Right forelimb (tissue), 1 donor: ENCODE results near the gene SLC6A8.
"Not testable (repeated sequence)": the region's sequence is repeated elsewhere in the genome, so short reads cannot be mapped to it uniquely, and the experiment has no call there.

Experiments
- DNase-seq: peaks from one replicate; pipeline ENCODE4 v3.0.0-alpha.2; 2018

Gene SLC6A8

DNA sequence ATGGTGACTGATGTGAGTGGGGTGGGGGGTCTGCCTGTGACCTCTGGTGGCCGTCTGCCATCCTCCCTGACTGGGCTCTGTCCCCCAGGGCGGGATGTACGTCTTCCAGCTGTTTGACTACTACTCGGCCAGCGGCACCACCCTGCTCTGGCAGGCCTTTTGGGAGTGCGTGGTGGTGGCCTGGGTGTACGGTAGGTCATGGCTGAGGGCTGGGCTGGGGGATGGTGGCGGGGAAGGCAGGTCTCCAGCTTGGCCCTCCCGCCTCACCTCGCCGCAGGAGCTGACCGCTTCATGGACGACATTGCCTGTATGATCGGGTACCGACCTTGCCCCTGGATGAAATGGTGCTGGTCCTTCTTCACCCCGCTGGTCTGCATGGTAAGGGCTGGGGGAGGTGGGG lies 6.5 kb downstream of the SLC6A8 start:
- not testable (repeated sequence) for DNase-seq

DNA sequence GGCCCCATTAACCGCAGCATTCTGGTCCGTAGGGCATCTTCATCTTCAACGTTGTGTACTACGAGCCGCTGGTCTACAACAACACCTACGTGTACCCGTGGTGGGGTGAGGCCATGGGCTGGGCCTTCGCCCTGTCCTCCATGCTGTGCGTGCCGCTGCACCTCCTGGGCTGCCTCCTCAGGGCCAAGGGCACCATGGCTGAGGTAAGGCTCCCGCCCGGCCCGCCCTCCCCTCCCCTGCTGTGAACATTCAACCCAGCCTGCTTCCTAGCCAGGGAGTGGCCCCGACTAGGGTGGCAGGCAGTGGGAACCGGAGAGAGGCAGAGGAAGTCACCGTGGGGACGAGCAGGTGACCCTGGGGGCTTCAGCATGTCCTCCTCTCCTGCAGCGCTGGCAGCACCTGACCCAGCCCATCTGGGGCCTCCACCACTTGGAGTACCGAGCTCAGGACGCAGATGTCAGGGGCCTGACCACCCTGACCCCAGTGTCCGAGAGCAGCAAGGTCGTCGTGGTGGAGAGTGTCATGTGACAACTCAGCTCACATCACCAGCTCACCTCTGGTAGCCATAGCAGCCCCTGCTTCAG lies 7.1 kb downstream of the SLC6A8 start:
- DNase-seq = no peak

DNA sequence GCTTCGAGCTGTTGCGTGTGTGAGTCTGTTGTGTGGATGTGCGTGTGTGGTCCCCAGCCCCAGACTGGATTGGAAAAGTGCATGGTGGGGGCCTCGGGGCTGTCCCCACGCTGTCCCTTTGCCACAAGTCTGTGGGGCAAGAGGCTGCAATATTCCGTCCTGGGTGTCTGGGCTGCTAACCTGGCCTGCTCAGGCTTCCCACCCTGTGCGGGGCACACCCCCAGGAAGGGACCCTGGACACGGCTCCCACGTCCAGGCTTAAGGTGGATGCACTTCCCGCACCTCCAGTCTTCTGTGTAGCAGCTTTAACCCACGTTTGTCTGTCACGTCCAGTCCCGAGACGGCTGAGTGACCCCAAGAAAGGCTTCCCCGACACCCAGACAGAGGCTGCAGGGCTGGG lies 8.4 kb downstream of the SLC6A8 start:
- no peak for DNase-seq

DNA sequence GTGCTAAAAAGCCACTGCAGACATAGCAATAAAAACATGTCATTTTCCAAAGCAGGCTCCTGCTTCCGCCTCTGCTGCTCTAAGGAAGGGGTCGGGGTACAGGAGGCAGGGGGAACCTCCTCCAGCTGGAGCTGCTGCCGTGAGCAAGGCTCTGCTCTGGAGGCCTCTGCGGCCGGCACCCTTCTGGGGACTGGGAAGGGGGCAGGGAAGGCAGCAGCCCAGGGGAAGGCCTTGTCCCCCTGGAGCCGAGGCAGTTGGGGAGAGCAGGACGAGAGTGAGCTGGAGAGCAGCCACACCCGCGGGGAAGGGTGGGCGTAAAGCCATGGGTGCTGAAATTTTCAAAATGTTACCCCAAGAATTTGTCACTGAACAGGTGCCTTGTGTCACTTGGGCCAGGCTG lies 8.8 kb downstream of the SLC6A8 start:
- not testable (repeated sequence) for DNase-seq

DNA sequence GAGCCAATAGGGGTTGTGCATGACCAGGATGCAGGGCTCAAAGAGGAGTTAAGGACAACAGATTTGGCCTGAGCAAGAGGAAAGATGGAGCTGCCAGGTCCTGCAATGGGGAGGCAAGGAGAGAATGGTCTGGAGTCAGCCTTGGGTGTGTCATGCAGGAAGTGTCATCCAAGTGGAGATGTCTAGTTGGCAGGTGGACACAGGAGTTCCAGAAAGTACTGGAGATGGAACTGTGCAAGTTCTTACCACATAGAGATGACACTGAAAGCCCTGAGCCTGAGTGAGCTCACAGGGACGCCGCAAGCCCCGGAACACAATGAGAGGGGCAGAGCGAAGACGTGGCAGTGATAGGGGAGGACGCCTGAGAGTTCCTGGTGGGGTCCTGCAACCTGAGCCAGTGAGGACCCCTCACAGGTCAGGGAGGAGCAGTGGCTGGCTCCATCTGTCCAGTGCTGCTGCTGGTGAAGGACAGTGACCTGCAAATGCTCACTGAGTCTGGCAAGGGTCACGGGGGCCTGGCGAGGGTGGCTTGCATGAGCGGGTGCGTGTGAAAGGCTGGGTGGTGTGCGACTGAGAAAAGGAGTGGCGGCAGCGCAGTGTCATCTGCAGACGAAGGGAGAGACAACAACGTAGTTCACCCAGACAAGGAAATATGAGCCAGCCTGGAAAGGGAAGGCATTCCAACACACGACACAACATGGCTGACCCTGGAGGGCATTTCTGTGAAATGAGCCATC lies 9.4 kb downstream of the SLC6A8 start:
- DNase-seq = not testable (repeated sequence)

DNA sequence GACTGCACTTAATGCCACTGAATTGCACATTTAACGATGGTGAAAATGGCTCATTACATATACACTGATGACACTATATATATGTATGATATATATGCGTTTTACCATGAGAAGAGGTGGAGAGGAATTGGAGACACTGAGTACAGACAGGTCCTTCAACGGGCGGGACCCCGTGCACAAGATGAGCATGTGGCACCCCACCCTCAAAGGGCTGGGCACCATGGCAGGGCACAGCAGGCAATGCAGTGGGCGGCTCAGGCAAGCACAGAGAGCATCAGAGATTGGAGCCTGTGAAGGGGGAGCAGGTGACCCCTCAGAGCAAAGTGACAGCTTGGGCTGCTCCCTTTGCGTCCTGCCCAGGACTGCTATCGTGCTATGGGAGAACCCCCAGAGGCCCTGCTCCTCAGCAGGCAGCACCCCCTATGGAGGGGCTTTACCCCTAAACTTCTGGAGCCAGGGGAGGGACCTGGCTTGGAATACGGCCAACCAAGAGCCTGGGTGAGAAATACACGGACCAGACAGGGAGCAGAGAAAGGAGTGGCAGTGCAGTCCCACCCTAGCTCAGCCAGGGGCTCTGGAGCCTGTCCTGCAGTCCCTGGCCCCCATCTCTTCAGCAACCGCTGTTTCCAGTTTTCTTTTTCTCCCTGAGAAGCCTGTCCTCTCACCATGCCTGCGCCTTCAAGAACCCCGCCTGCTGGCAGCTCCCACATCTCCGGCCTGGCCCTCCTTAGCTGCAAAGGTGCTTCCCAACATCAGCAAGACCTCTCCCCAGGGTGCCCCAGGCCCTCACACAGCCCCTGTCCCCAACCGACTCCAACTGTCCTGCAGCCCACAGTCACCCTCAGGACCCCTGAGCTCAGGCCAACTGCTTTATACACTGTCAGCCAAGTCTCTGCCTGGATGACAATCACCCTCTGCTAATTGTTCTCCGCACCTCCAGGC lies 10.5 kb downstream of the SLC6A8 start:
- DNase-seq = no peak

DNA sequence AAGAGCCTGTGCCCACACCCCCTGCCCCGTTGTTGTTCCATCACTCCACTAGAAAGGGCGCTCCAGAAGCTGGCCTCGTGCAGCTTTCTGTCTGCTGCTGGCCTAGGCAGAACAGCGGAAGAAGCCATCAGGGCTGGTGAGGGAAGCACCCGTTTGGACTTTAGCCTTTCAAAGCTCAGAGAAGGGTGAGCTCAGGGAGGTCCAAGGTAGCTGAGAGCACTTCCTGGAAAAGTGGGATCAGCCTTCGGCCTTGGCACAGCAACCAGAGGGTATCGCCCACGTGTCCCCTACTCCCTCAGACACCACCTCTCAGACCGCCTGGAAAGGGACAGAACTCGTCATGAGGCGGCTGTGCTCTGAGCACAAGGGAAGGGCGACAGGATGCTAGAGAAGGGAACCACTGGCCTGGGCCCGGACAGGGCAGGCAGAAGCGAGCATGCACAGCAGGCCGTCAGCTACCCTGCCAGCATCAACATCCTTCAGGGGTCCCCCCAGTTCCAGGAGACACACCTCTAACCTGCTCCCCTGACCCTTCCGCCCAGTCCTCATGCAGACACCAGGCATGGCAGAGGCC lies 11.6 kb downstream of the SLC6A8 start:
- DNase-seq = not testable (repeated sequence)

DNA sequence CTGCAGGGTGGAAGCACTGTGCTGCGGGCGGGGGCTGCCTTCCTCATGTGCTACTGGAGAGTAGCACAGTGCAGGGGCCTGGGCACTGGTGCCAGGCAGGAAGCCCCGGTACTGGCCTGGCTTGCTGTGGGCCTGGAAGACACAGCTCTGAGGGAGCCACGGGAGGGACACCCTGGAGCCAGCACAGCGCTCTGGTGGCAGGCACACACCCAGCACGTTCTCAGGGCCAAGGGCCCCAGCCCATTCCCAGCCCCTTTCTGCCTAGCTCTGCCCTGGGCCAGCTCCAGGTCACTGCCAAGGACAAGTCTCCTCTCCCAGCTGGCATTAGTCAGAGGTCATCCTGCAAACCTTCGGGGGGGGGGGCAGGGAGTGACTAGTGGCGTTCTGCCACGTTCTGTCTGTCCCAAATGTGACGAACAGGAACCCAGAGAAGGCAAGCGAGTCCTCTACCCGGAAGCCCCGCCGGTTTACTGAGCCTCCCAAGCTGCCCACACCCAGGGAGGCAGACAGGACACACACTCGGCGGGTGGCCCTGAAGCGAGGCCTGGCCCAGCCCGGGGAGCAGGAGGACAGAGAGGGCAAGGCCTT lies 12.2 kb downstream of the SLC6A8 start:
- DNase-seq = not testable (repeated sequence)

DNA sequence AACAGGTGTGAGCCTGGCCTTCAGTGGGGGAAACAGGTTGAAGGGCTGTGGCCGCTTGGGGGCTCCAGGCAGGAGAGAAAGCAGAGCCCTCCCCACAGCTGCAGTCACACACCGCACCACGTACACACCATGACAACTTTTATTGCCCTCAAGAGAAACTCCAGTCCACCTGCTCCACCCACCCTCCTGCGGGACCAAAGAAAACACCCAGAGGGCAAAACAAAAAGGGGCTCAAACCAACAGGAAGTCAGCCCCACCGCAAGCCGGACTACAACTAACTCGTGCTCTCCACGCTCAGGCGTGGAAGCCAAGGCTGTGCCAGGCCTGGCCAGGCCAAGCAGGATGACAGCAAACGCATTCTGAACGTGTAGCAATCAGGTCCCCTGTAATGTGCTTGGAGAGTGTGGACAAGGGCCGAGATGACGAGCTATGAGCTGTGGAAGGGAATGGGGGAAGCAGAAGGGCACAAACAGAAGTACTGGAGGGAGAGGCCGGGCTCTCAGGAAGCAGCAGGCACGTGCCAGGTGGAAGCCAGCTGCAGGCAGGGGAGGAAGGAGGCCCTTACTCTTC lies 12.7 kb downstream of the SLC6A8 start:
- no peak for DNase-seq

DNA sequence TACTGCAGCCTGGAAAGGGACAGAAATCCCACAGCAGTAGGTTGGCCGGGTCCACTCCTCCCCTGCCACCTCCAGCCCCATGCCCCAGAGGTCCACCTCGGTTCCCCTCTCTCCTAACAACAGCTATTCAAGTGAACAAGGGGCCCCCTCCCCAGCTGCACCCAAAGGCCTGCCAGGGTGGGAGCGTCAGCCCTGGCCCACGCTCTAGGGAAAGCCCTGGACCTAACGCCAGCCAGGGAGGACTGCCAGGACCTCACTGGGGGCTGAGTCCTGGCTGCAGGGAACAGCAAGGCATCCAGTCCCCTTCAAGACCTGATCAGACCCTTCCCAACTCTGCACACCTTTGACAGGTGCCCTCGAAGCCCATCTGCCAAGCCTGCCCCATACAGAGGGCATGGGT lies 13.2 kb downstream of the SLC6A8 start:
- DNase-seq = no peak

DNA sequence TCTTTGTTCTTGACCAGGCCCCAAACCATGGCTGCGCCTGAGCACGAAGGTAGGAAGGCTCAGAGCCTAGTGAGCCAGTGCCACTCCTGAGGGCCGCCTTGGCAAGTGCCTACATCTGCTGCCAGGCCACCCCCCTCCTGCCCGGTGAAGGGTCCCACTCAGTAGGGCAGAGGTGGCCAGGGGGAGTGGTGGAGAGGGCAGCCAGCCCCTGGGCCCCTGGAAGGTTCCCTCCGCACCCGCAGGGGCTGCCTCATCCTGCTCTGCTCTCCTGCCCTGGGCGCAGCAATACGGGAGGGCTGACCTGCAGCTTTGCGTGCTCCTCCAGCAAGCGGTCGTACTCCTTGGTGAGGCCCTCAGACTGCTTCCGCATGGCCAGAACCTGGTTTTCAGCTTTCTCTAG lies 14.0 kb downstream of the SLC6A8 start:
- DNase-seq = no peak

DNA sequence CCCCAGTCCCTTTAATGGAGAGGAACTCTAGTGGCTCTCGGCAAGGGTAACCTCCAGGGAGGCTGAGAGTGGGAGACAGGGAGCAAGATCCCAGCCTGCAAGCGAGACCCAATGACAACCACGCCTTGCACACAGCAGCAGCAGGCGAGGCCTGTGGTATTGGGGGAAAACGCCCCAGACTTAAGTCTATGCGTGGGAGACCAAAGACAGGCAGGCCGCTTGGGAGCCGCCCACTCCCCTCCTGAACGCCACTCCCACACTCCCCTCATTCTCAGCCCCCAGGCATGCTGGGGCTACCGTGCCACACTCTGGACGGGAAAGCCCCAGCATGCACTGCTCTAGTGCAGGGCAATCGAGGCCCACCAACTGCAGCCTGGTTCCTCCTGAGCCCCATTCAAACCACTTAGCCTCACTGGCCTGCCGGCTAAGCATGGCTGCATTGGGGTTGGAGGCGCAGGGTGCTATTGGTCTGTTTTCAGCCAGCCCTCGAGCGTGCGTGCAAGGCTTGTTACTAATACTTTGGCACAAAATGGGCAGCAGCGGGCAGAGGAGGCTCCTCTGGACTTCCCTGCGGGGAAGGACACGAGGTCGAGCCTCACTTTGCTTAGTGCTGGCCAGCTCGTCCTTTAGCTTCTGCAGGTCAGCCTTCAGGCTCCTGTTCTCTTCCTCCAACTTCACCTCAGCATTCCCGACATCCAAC lies 14.8 kb downstream of the SLC6A8 start:
- DNase-seq = no peak

DNA sequence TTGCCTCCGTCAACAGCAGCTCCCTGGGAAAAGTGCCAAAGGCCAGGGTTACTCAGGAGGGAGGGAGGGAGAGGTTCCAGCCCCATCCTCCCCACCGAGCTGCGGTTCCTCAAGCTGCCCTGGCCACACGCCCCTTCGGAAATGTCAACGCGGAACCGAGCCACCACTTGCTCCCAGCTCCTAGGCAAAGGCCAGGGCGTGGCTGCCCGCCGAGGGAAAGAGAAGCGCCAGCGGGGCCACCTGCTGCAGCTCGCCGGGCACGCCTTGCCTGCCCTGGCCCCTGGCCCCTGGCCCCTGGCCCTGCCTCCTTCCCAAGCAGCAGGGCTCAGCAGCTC lies 15.3 kb downstream of the SLC6A8 start:
- DNase-seq = no peak

DNA sequence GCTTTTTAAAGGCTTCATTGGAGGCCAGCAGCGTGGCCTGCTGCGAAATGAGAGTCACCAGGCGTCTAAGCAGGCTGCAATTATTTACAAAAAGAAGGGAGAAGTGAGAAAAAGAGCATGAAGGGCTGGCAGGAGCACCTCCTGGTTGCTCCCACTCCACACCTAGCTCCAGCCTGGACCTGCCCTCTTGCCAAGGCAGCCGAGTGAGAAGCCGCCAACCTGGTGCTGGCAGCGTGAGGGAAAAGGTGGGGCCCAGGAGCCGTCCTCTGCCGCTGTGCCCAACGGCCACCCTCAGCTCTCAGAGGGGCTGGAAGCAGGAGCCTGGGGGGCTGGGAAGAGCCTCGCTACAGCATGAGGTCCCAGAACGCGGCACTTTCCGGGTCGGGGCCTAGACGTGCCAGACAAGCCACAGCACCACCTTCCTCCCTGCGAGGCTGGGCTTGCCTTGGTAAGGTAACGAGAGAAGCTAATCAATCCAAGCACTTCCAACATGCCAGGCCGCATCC lies 16.3 kb downstream of the SLC6A8 start:
- no peak for DNase-seq

DNA sequence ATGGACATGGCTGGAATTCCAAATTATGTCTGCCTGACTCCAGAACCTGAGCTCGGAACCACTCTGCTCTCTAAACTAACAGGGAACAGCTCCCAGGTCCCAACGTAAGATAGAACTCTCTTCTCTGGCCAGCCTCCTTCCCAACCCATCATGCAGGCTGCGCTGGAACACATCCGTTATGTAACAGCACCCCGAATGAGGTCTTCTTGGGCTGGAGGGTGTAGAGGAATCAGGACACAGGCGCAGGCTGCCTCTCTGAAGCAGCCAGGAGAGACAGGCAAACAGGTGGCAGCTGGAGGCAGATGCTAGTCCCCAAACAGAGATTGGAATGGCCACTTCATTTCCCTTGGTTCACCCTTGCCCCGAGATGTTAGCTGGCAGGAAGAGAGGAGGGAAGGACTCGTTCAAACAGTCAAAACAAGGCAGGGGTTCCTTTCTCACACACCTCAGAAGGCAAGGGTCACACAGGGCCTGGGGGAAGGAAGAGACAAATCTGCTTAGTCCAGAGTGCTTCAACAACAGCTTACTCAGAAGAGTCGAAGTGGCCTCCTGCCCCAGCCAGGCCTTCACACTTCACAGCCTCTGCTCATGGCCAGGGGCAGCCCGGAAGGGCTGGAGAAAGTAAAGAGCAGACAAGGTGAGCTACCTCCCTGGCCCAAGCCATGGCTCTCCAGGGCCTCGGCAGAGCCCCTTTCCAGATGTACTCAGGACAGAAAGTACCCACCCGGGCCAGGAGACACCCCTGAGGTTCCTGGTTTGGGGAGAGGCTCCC lies 17.1 kb downstream of the SLC6A8 start:
- DNase-seq = not testable (repeated sequence)

DNA sequence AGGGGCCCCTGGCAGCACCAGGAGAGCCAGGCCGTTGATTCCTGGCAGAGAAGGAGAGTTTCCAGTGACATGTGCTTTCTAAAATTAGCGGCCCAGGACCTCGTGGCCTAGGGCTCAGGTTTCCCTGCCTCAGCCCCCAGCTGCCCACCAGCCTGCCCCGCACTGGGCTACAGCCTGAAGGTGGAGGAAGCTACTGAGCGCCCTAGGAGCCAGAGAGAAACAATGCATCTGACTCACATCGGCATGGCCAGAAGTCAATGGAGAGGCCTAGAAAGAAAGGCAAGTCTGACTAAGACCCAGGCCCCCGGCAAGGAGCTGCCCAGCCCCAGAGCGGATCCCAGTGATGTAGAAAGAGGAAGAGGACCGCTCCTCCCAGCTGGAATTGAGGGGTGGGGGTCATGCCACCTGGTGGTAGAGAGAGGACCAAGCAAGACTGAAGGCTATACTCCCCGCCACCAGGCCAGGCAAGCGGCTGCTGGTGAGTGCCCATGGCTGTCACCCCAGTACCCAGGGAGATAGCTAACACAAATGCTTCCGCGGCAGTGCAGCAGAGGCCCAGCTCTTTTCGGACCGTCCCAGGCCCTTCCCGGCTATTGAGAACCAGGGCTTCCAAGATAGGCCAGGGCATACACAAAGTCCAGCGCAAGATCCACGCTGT lies 17.8 kb downstream of the SLC6A8 start:
- not testable (repeated sequence) for DNase-seq

DNA sequence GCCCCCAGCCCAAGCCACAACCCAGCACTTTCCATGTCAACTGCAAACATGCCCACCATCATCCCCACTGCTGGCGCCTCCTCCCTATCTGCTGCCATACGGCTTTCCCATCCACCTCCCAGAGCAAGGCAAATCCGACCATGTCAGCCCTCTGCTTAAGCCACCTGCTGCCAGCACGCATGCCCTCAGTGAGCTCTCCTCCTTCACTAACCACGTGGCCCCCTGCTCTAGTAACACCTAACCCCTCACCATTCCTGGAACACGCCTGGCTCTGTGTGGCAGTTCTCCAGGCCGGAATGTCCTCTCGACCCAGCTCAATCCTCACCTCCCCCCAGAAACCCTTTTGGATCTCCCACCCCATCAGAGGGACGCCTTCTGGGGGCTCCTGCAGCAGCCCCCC lies 19.1 kb downstream of the SLC6A8 start:
- DNase-seq = no peak

DNA sequence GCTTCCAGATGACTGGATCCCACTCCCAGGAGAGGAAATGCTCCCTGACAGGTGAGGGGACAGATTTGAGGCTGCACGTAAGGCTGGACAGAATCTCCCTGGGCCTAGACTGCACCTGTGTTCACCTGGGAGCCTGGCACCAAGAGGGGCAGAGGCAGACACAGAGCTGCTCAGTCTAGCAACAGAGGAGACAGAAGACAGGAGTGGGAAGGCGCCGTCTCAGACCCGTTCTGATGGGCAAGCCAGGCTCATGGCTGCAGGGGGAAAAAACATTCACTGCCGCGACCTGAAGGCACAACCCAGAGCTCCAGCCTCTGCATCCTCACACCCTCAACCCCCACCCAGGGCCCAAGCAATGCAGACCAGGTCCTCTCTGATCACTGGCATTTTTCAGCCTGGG lies 19.7 kb downstream of the SLC6A8 start:
- no peak for DNase-seq

DNA sequence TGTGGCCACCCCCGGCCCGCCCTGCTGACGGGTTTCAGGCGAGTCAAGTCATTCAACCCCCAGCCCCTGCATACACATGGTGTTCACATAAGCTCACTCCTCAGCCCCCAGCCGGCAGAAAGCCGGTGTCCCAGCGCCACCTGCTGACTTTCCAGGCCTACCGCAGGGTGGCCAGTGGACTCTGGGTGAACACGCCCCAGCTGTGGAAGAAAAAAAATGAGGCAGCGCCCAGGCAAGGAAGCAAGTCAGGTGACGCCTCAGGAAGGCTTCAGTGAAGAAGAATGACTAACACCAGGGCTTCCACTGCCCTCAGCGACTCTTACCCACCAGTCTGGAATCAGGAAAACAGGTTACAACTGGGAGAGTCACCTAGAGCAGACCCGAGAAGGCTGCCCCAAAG lies 20.7 kb downstream of the SLC6A8 start:
- peak; percentile 73 for DNase-seq
